Measurements from ENCODE around the gene UQCC2.

GRCh38 chr6:33744001-33744848, 32.7 kb upstream of the UQCC2 start:
- TF ChIP-seq POLR2AphosphoS5 (IDR thresholded peaks at IDR 0.05; ENCODE audit: low read depth, low read length) (no peak), POLR2A (IDR thresholded peaks at IDR 0.05; ENCODE audit: low read depth, low read length) (no peak), TAF1 (IDR thresholded peaks at IDR 0.05; ENCODE audit: borderline replicate concordance, low read depth, low read length) (no peak)
